ENCODE data around the gene FLRT1.
"Not testable (repeated sequence)": the region's sequence is repeated elsewhere in the genome, so short reads cannot be mapped to it uniquely, and the experiment has no call there.

Gene FLRT1

DNA sequence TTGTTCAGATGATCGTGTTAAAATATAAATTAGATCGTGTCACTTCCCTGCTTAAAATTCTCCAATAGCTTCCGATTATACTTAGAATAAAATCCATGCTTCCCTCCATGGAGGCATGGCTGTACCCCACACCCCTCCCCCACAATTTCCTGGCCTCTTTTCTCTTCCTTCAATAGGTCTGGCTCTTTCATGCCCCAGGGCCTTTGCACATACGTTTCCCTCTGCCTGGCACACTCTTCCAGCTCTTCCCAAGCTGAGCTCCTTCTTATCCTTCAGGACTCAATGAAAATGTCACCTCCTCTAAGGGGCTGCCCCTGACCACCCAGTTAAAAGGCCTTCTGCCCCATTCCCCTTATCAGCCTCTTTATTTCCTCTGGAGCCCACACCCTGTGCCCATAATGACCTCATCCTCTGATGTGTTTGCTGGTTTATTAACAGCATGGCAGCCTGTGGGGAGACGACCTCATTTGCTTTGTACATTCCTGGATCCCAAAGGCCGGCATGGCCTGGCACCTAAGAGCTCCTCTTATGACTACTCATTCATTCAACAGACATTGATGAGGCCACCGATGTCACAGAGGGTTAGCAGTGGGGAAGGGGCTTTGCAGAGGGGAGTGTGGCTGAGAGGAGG is 9.0 kb upstream of the FLRT1 start:
- DNase-seq: no peak

DNA sequence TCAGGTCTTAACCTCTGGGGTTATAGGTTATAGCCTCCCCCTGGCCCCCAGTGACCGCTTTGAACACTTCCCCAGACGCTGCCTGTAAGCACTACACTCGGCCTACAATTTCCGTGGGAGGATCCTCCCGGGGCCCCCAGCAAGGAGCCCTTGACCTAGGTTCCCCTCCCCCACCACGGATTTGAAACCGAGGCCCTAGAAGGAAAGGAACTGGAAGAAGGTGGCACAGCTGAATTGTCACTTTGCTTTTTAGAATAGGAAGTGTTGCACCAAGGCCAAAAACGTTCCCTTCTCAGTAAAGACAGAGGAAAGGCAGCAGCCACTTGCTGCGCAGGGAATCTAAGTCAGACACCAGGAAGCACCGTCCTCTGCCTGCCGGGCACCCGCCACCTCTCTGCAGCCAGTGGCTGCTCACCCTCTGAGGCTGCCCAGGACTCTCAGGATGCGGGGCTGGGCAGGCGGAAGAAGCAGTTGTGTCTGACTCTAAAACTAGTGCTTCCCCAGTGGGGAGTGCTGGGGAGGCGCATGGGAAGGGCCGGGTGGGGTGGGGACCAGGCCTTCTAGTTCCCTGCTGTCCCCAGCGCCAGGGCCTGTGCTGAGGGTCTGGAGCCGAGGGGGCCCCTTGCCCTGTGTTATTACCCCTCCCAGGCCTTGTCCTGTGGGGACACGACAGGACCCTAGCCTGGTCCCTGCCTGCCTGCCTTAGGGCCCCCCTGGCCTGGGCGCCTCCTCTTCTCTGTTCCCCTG is 7.9 kb upstream of the FLRT1 start:
- DNase-seq: no peak

DNA sequence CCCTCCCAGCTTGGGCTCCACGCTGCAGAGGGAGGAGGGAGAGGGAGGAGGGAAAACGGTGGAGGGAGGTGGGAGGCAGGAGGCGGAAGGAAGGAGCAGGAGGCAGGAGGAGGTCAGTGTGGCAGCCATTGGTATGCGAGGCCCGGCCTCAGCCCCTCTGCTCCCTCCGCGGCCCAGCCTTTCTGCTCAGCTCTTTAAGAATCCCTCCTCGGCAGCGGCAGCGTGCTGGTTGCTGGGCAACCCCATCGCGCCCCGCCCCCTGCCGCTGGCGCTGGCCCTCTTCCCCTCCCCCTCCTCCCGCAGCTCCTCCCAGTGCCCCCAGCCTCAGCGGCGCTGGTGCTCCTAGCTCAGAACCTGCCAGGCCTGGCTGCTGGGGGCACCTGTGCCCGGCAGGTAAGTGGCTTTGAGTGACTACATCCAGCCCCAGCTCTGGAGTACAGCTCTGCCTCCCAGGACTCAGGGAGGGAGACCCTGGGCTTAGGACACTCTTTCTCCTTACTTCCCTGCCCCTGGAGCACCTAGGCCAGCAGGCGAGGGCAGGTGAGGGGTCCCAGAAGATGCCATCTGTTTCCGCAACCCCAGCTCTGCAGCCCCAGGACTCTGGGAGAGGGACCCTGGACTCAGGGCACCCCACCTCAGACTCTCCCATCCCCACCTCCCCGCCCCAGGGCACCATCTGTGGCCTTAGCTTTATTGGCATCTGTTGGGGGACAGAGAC is 7.2 kb upstream of the FLRT1 start:
- no peak for DNase-seq

DNA sequence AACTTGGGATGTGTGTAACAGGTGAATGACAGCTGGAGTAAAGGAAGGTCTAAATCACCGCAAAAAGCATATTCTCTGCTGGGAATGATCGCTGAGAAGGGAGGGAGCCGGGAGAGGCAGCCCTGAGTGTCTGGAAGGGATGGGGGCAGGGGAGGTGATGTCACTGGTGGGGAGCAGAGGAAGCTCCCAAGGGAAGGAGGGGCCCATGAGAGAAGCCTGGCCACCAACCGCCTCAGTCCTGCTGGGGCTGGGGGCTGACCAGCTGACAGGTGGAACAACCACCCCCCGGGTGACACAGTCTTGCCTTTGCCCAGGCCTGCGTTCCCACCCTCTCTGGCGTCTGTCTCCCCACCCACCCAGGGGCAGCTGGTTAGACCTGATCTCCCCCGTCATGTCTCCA is 6.0 kb upstream of the FLRT1 start:
- DNase-seq: no peak

DNA sequence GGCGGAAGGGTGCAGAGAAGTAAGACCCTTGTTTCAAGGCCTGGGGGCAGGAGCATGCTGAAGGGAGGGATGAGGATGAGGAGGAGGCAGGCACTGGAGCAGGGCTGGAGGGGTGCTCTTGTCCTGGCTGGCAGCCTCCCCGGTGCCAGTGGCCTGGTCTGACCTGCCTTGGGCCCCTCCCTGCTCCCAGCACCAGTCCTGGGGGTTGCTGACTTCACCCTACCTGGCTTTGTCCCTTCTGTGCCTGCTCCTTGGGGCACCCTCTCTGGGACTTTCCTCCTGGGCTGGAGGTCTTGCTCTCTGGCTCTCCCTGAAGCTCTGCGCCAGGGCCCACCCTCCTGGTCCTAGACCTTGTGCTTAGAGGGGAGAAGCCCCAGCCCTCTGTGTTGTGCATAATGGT is 4.7 kb upstream of the FLRT1 start:
- DNase-seq: no peak

DNA sequence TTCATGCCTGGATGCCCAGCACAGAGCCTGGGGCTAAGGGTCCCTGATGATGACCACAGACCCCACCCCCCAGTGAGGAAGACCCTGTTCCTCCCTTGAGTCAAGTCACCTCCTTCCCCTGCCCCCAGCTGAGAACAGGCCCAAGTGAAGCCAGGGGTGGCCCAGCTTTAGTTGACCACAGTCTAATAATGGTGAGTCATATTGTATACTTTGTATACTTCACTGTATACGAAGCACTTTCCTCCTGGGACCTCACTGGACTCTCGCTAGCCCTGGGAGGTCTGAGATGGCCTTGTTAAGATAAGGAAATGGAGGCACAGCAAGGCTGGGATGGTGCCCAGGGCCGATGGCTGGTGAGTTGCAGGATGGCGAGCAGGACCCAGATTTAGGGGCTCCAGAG is 3.7 kb upstream of the FLRT1 start:
- no peak for DNase-seq

DNA sequence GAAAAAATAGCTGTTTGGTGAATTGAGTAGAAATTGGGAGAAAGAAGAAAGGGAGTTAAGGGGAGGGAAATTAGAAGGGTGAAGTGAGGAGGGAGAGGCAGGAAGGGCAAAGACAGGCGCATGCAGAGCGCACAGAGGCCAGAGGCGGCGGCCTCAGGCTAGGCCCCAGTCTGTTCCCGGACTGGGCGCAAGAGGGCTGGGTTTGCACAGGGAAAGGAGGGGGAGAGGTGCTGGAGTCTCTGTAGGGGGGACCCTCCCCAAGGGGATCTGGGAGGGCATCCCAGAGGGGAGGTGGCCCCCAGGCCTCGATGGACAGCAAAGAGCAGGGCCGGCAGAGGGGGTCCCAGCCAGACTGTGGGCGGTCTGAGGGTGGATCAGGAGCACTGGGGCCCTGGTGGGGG is 1.3 kb upstream of the FLRT1 start:
- DNase-seq: no peak

DNA sequence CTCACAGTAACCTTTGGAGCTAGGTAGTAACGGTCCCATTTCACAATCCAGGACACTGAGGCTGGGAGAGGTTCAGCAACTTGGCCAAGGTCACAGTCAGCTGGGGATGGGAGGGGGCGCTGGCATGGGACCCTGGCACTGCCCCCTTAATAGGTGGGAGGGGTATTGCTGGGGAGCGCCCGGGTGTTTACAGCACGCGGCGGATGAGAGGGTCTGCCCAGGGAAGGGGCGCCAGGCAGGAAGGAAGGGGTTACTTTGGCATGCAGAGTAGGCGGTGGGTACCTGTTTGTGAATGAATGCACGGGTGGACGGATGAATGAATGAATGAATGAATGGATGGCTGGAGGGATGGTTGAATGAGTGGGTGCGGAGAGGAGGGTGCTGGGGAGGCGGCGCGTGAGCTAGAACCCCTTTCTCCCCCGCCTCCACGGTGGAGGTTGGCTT is 628 bp upstream of the FLRT1 start:
- DNase-seq: no peak

DNA sequence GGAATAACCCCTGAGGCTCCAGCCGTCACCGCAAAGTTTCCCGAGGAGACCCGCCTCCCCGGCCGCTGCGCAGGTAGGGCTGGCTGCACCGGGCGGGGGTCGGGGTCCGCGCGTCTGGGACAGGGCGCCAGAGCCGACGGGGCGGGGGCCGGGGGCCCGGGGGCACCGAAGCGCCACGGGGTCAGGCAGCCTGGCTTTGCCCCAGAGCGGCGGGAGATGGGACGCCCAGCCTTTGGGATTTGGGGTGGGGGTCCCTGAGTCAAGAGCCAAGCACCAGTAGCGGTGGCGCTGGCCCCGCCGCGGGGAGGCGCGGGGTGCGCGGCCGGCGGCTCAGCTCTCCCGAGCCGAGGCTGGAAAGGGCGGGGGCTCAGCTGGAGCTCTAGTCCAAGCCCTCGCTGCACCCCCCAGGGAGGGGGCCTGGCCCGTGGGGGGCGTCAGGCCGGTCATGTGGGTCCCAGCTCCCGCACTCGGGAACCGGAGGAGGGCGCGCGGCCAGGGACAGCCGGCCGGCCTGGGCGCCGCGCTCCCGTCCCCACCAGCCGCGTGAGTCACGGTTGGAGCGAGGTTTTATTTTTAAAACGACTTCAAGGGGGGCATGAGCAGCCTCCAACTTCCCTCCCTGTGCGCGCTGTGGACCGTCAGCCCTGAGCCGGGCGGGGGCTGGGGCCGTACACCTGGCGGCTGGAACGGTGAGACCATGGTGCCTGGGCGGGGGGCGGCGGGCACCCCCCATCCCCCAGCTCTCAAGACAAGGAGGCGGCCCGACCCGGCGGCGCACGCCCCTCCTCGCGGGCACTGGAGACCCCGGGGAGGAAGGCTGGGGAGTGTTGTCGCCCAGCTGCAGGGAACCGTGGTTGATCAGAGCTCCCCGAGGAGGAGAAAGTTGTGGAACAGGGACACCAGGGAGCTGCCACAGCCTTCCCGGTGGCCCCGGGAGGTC is 626 bp downstream of the FLRT1 start:
- DNase-seq: no peak

DNA sequence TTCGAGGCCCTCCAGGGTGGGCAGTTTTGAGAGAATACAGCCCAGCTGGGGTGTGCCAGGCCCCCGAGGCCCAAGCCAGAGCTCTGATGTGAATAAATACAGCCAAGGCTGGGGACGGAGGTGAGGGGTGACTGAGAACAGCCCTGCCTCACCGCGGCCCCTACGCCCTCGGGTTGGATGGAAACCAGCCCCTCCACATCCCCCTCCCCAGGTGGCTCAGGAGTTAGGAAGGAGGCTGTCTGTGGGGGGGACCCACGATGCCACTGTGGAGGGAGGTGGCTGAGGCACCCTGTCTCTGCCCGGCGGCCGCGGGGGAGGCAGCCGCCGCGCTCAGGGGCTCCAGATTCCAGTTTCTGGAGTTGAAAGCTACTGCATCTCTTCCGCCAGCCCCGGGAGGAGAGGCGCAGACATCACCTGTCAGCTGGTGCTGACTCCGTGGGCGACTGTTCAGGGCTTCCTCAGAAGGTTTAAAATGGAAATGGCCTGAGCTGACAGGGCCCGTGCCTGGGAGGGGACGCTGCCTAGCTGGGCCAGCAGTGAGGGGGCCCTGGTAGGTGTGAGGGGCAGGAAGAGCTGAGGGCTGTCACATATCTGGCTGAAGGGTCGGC is 1.4 kb downstream of the FLRT1 start:
- no peak for DNase-seq

DNA sequence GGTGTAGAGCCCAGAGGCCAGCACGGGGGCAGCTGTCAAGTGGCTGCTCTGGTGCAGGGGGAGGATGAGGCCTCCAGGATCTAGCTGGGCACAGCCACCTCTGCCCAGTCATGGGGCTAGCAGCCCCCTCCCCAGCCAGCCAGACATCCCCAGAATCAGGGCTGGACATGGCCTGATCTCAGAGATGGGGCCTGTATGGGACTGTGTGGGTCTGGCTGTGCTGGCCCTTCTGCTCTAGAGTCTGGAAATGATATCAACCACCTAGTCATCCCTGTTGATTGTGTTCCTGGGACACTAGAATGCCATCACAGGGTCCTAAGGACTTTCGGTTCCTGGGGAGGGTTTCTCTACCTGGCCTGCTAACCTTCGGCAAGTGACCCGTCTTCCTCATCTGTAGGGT is 2.8 kb downstream of the FLRT1 start:
- DNase-seq: no peak

DNA sequence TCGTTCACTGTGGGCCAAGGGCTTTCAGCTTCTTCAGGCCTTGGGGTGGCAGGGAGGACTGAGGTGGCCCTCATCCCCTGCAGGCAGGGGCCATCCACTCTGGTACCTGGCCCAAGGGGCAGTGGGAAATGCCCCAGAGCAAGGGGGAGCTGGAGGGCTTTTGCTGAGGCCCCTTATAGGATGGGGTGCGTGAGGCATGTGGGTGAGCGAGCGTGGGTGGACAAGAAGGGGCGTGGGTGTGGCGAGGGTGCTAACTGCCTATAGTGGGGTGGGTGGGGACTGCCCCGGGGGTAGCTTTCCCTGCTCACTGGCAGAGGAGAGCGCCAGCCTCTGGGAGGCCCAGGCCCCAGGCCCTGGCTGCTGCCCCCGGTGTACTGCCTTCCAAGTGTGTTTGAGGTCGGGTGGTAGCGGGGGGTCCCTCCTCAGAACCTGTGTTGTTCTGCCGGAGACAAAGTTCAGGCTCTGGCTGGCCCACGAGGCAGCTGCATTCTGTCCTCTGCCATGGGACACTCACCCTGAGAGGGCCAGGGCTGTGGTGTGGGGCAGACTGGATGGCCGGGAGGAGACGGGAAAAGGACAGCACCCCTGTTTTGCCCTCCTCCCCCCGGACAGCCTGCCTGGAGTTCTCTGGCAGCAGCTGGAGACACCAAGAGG is 3.4 kb downstream of the FLRT1 start:
- DNase-seq: no peak

DNA sequence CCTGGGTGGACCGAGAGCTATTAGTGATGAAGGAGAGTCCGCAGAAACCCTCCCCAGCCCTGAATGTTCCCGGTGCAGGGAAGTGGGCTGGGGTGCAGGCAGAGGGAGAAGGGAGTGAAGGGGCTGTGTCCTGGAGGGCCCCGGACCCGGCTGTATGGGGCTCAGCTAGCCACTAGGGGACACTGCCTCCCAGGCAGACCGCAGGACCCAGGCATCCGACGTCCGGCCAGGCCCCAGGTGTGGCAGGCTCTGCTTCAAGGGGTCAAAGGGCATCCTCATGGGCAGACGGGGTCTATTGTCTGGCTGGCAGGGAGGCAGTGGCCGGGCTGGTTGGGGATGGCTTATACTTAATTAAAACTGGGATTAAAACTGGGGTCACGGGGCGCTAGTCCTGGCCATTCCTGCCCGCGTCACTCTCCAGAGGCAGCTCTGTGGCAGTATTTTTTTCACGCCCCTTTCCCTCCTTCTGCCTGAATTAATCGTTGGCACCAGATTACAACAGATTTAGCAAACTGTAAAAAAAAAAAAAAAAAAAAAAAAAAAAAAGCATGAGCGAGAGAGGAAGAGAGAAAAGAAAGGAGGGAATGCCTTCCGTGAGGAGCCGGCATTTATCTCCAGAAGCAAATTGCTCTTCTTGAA is 5.1 kb downstream of the FLRT1 start:
- no peak for DNase-seq

DNA sequence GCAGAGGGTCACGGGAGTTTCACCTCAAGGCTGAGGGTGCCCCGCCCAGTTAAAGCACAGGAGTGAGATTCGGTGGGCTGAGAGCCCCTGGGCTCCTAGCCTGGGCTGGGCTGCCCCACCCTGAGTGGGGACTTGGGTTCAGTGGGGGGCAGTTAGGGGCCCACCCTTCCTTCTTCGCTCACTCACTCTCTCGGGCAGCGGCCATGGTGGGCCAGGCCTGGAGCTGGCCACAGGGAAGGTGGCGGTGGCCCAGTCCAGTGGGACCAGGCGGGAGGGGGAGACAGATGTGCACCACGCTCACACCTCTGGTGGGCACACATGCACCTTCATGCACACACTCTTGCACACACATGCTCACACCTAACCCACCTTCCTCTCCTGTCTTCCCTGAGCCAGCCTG is 6.1 kb downstream of the FLRT1 start:
- no peak for DNase-seq

DNA sequence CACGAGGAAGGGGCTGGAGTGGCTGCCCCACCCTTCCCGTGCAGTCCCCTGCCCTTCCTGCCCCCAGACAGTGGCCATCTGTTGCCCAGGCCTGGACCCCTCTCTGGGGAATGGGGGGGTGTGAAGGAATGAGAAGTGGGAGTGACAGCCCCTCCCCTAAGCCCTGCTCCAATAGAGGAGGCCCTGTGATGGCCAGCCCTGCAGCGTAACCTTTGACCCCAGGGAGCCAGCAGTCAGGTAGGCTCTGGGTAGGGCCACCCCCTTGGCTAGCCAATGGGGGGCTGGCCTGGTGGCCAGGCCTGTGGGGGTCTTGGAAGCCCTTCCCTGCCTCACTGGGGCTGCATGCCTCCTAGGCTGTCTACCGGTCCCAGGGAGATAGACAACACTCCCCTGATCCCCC is 6.6 kb downstream of the FLRT1 start:
- DNase-seq: no peak

DNA sequence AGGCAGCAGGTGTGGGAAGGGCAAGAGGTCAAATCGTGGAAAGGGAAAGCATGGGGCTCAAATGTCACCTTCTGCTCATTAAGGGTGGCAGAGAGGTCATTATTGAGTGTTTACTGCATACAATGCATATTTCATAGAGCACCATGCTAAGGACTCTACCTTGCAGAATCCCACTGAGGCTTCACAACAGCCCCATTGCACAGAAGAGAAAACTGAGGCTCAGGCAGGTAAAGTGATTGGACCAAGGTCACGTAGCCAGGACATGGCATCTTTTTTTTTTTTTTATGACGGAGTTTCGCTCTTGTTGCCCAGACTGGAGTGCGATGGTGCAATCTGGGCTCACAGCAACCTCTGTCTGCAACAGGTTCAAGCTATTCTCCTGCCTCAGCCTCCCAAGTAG is 7.8 kb downstream of the FLRT1 start:
- no peak for DNase-seq

DNA sequence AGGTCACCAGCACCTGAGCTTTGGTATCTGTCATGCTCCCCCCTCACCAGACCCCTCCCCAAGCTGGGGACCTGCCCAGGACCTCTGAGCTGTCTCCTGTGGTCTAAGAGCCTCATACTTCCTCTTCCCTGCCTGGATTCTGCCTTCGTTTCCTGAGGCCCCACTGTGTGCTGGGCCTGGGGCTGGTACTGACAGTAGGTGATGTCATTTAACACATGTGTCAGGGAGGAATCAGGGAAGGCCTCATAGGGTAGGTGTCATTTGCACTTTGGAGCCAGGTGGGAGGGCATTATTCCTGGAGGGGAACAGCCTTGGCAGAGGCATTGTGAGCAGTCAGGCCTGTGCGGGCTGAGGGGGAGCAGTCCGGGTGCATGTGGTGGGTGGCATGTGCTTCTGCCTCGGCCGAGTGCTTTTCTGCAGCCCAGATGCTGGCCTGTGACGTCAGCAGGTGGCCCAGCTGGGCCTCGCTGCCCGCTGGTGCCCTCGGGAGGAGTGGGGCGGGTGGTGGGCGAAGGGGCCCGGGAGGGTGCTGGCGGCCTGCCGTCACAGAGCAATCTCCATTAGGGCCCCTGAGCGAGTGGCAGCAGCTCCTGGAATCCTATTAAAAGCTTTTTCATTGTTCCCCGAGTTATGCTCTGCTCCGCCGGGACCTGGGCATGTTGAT is 9.1 kb downstream of the FLRT1 start:
- no peak for DNase-seq

DNA sequence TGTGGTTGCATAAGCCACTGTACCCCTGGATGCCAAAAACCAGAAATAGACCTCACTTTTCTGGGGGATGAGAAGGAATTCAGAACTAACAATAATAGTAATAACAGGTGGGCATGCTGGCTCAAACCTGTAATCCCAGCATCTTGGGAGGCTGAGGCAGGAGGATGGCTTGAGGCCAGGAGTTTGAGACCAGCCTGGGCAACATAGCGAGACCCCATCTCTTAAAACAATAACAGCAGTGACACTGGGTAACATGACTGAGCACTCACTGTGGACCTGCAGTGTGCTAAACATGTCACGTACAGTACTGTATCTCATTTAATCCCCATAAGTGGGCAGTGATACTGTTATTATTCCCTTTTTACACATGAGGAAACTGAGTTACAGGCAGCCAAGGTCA is 10.0 kb downstream of the FLRT1 start:
- no peak for DNase-seq

DNA sequence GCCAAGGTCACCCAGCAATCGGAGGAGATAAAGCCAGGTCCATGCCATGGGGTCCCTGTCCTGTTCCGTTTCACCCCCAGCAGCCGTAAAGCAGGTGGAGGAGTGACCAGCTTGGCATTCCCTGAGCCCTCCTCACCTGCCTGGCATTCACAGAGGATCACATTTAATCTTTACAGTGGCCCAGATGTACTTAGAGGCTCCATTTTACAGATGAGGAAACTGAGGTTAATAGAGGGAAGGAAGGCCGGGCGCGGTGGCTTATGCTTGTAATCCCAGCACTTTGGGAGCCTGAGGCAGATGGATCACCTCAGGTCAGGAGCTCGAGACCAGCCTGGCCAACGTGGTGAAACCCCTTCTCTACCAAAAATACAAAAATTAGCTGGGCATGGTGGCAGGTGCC is 11.6 kb downstream of the FLRT1 start:
- not testable (repeated sequence) for DNase-seq

DNA sequence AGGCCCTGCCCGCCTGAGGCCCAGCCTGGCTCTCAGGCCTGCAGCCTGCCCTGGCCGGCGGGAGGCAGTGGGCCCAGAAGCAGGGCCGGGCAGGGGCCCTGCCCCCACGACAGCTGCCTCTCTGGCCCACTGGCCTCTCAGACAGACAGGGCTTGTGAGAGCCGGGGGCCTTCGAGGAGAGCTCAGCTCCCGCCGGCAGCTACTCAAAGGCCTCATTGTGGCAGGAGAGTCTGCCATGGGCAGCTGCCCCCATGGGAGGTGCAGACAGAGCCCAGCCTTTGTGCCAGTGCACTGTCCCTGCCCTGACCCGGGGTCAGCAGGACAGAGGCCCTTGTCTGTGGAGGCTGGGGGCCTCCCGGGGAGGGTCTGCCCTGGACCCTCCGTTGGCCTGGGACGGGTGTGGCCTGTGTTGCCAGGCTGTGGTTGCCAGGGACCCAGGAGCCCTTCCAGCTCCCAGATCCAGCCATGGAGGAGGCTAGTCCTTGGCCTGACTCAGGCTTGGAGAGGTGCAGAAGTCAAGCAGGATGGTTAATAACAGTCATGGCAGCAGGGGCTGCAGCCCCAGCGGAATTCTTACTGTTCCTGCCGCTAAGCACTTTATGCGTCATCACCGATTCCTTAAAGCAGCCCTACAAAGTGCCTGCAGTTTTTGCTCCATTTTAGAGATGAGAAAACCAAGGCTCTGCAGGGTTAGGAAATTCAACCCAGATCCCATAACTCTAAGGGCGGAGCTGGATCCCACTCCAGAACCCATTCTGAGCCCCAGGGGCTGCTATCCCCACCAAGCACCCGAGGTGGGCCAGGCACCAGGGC is 12.5 kb downstream of the FLRT1 start:
- DNase-seq: no peak

Data from SIG-M5 (cell line).